AG04450 (cell line): ENCODE measurements around the gene MBD4. TPM values are rescaled to one million over a fixed set of nuclear protein-coding genes. Genes with fewer than 3 reads are reported as not detected.
A peak's percentile ranks its signal among the peaks of the same experiment; 100 is the strongest.

Source experiments
- CTCF ChIA-PET: fragments of 300-600, 350-600 bp; formaldehyde crosslinking; extraction: SDS; loops from one replicate; lab custom pipeline; 2022; ENCODE audit warnings: antibody characterized with exemption, inconsistent platforms; lab: Charles Lee
- POLR2A ChIA-PET: fragments of 350-600 bp; formaldehyde crosslinking; extraction: SDS; loops from one replicate; lab custom pipeline; 2021; ENCODE audit warnings: antibody characterized with exemption, inconsistent platforms; lab: Yijun Ruan, JAX
- DNase-seq: peaks from one replicate; pipeline ENCODE4 v3.0.0-alpha.2; 2011; ENCODE audit warnings: low read depth, low spot score
- H3K27ac ChIP-seq: one replicate; pipeline ENCODE4 v1.5.1; 2012; ENCODE audit warnings: low read depth, low read length, control low read depth
- H3K27me3 ChIP-seq: one replicate; pipeline ENCODE4 v1.6.0; 2012; ENCODE audit warnings: low read length; ENCODE audit not compliant: control insufficient read depth, insufficient read depth
- H3K4me3 ChIP-seq: 2 replicates; pipeline ENCODE4 v1.5.1; 2011; ENCODE audit warnings: mild to moderate bottlenecking, low read depth, low read length, control low read depth
- H3K9me3 ChIP-seq: 2 replicates; pipeline ENCODE4 v1.5.1; 2012; ENCODE audit warnings: low read length; ENCODE audit not compliant: control insufficient read depth, insufficient read depth
- polyA plus RNA-seq: library from polyadenylated mRNA; depleted of rRNA; stranded (reverse); fragments of >200 nt; gene quantifications from 2 replicates; pipeline ENCODE4 v1.2.3, GENCODE V29; 2011
- TF ChIP-seq, protein P1 (sequence below): IDR thresholded peaks from 2 replicates; pipeline ENCODE4 v1.5.1; 2011; ENCODE audit warnings: low read depth, low read length, control low read depth, inconsistent platforms

The MBD4 gene
- polyA plus RNA-seq, 1 experiment: 35.6 TPM

DNA sequence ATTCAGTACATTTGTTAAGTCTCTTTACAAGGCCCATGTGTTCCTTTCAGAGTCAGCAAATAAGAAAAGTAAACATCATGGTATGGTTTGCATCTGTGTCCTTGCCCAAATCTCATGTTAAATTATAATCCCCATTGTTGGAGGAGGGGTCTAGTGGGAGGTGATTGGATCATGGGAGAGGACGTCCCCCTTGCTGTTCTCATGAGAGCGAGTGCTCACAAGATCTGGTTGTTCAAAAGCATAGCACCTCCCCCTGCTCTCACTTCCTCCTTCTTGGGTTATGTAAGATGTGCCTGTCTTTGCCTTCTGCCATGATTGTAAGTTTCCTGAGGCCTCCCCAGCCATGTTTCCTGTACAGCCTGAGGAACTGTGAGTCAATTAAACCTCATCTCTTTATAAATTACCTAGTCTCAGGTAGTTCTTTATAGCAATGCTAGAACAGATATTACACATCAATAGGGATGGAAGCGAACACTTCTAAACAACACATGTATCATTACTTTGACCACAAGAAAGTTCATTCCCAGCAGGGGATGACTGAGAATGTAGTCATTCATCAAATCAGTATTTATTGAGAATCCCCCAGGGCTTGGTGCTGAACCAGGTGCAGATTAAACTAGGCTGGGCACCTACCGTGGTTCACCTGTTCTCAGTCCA is 15.4 kb downstream of the MBD4 start:
- H3K9me3 ChIP-seq: peaks cover 6% of the 10 kb centered on the region
- H3K4me3 ChIP-seq: no peak overlapping the region
- peaks cover 3% of the 10 kb centered on the region for H3K27me3 ChIP-seq
- H3K27ac ChIP-seq: no peak overlapping the region
- POLR2A ChIA-PET: no interaction called here
- TF ChIP-seq, protein P1, sequence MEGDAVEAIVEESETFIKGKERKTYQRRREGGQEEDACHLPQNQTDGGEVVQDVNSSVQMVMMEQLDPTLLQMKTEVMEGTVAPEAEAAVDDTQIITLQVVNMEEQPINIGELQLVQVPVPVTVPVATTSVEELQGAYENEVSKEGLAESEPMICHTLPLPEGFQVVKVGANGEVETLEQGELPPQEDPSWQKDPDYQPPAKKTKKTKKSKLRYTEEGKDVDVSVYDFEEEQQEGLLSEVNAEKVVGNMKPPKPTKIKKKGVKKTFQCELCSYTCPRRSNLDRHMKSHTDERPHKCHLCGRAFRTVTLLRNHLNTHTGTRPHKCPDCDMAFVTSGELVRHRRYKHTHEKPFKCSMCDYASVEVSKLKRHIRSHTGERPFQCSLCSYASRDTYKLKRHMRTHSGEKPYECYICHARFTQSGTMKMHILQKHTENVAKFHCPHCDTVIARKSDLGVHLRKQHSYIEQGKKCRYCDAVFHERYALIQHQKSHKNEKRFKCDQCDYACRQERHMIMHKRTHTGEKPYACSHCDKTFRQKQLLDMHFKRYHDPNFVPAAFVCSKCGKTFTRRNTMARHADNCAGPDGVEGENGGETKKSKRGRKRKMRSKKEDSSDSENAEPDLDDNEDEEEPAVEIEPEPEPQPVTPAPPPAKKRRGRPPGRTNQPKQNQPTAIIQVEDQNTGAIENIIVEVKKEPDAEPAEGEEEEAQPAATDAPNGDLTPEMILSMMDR: no peak
- no peak for DNase-seq
- CTCF ChIA-PET: interaction anchor here (2.0 kb wide), 1 partner anchor 24 kb away, joined by 12 read pairs; no protein-coding TSS in a partner anchor

DNA sequence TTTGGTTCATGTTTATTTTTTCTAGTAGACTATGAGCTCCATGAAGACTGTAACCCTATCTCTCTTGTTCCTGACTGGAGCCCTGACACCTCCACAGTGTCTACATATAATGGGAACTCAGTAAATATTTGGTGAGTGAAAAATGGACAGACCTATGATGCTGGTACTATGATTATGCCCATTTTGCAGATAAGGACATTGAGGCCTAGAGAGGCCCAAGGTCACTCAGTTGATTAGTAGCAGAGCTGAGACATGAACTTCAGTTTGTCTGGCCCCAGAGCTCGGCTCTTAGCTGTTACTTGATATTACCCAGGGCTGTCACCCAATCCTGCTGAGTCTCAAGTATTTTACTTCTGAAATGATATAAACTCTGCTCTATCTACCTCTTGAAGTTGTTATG is 16.9 kb downstream of the MBD4 start:
- ChIA-PET POLR2A (interaction anchor here (1.4 kb wide), 1 partner anchor 9 kb away, joined by 6 read pairs; no protein-coding TSS in a partner anchor), CTCF (interaction anchor here (0.6 to 2.0 kb wide), 6 partner anchors 9 to 100 kb away, joined by 3 to 12 read pairs (median 3); no protein-coding TSS in a partner anchor)
- Histone ChIP-seq H3K27me3 (peaks cover 3% of the 10 kb centered on the region), H3K4me3 (no peak overlapping the region), H3K9me3 (peaks cover 6% of the 10 kb centered on the region), H3K27ac (no peak overlapping the region)
- DNase-seq: no peak
- TF ChIP-seq, protein P1: no peak

DNA sequence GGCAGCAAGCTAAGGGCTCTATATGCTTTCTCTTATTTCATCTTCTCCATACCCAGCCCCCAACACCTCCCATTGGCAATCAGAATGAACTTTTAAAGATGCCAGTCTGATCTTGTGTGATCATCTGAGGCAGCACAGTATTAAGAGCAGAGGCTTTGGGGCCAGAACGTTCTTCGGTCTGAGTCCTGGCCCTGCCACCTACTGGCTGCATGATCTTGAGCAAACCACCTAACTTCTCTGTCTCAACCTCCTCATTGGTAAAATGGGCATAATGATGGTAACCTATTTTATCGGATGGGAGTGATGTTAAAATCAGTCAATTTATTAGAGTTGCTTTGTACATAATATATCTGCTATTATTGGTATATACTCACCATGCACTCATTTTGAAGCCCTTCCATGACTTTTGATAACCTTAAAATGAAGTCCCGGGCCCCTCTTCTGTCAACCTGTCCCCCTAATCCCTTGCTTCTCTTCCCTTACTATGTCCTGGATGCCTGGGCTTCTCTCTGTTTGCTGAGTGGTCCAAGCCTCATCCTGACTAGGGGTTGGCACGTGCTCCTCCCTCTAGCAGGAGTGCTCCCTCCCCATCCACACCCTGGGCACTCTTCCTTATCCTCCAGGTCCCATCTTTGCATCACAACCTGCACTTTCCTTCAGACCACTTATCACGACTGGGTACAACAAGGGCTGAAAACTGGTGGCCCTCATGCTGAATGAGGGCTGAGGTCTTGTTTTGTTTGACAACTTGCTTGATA is 17.6 kb downstream of the MBD4 start:
- no peak overlapping the region for H3K27ac ChIP-seq
- no peaks in the 10 kb centered on the region for H3K27me3 ChIP-seq
- TF ChIP-seq, protein P1: peak; percentile 26
- ChIA-PET POLR2A (interaction anchor here (1.4 kb wide), 1 partner anchor 8 kb away, joined by 6 read pairs; no protein-coding TSS in a partner anchor), CTCF (interaction anchor here (0.6 to 2.0 kb wide), 3 partner anchors 22 to 99 kb away, joined by 3 to 12 read pairs (median 7); no protein-coding TSS in a partner anchor)
- H3K9me3 ChIP-seq: peaks cover 6% of the 10 kb centered on the region
- H3K4me3 ChIP-seq: no peak overlapping the region
- no peak for DNase-seq

DNA sequence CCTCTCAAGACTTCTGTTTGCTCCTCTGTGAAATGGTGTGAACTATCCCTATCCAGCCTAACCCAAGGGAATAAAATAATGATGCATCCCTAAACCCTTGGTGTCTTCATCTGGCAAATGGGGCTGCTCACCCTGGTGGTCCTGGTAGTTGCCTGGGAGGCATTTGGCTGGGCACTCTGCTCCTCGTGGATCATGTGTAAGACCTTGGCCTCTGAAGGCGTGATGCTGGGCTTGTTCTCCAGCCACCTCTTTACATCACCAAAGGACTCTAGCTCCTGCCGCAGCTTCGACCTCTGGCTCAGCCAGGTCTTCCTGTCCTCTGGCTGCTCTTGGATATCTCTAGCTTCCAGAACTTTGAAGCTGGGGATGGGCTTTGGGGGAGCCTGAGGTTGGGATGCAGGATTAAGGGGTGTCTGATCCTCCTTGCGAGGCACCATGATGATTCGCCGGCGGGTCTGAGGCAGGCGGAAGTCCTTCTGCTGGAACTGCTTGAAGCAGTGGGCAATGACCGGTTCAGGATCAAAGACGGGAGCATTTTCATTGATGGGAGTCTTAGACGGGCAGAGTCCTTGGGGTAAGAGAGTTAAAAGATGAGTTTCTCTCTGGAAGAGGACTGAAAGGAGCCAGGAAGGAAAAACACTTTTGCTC is 18.4 kb downstream of the MBD4 start:
- TF ChIP-seq, protein P1: no peak
- ChIA-PET POLR2A (no interaction called here), CTCF (interaction anchor here (1.7 kb wide), 1 partner anchor 38 kb away, joined by 7 read pairs; no protein-coding TSS in a partner anchor)
- Histone ChIP-seq H3K27me3 (no peaks in the 10 kb centered on the region), H3K4me3 (no peak overlapping the region), H3K27ac (no peak overlapping the region), H3K9me3 (peaks cover 6% of the 10 kb centered on the region)
- DNase-seq: no peak
